Uterus (tissue), 4 donors: ENCODE data around the gene RUVBL2. TPM values are rescaled to one million over a fixed set of nuclear protein-coding genes. Genes with fewer than 3 reads are reported as not detected.
A peak's percentile ranks its signal among the peaks of the same experiment; 100 is the strongest.

ENCODE experiments used
- DNase-seq, 2 donors: peaks; one replicate each; pipeline ENCODE4 v3.0.0-alpha.2; 2019 to 2020
- H3K27ac ChIP-seq, 2 donors: fragments of 200-600 bp; sonication (generic); 1 replicate in 1 of 2; 2 replicates in 1 of 2; pipeline ENCODE4 v1.5.1; 2016 to 2018
- H3K27me3 ChIP-seq, 2 donors: fragments of 200-600 bp; sonication (generic); one replicate each; pipeline ENCODE4 v1.5.1; 2018 to 2019; ENCODE audit warnings: control low read depth in 1 of 2
- H3K36me3 ChIP-seq, 2 donors: fragments of 200-600 bp; sonication (generic); one replicate each; pipeline ENCODE4 v1.5.1; 2019; ENCODE audit warnings: control low read depth in 1 of 2
- H3K4me1 ChIP-seq, 2 donors: fragments of 200-600 bp; sonication (generic); one replicate each; pipeline ENCODE4 v1.5.1; 2018 to 2019; ENCODE audit warnings: control low read depth in 1 of 2
- H3K4me3 ChIP-seq, 2 donors: fragments of 200-600 bp; sonication (generic); 1 replicate in 1 of 2; 2 replicates in 1 of 2; pipeline ENCODE4 v1.5.1; 2018 to 2019; ENCODE audit warnings: mild to moderate bottlenecking in 1 of 2
- H3K9me3 ChIP-seq, 2 donors: fragments of 200-600 bp; sonication (generic); one replicate each; pipeline ENCODE4 v1.5.1; 2019; ENCODE audit warnings: control low read depth in 1 of 2
- CTCF ChIP-seq, 4 experiments: fragments of 200-600 bp in 2 of 4; fragments of 450-650 bp in 2 of 4; sonication (generic) in 2 of 4; IDR thresholded peaks; one replicate each; pipeline ENCODE4 v1.5.1; 2016 to 2019; ENCODE audit warnings: antibody characterized with exemption in 4 of 4, mild to moderate bottlenecking in 2 of 4, moderate library complexity in 1 of 4
- POLR2A ChIP-seq, 2 donors: fragments of 450-650 bp; IDR thresholded peaks; one replicate each; pipeline ENCODE4 v1.6.1; 2016; ENCODE audit warnings: antibody characterized with exemption in 2 of 2, mild to moderate bottlenecking in 1 of 2, moderate library complexity in 1 of 2
- intact Hi-C: fragments of 100-400 bp; cut with DNase I; formaldehyde crosslinking; loops from one replicate; pipeline ENCODE4 v1.15.1; 2023; ENCODE audit warnings: low total_unique reads
- total RNA-seq, 4 donors: library from RNA; depleted of rRNA in 3 of 4; stranded (reverse); fragments of >200 nt in 3 of 4; gene quantifications; one replicate each; pipeline versions ENCODE4 v1.1.0 to v1.2.4, GENCODE V29; 2014 to 2023
- donor health status: DM: yes; HTN: yes; CAD: no.

RUVBL2 gene
- total RNA-seq, 4 donors from 2014 or later, result 51.9 to 109 (median 77.7) TPM

GRCh38 chr19:48954595-48955307 lies 38.9 kb upstream of the RUVBL2 start, which contains the start of gene BAX:
BAX (plus strand) TSS chr19:48954875; CDS start chr19:48954929, 54 bp downstream.
- intact Hi-C loops, result loop anchor here (10.0 kb wide), 1 partner anchor 310 kb away; the partner anchor contains the start of gene CA11
- peak within 1 kb of the TSS; percentile 63 for H3K4me3 ChIP-seq
- peak within 1 kb of the TSS; percentile 76 to 83 for H3K27ac ChIP-seq
- H3K9me3 ChIP-seq, result no peaks in the 10 kb centered on the region
- H3K36me3 ChIP-seq, result no peaks in the 10 kb centered on the region
- H3K4me1 ChIP-seq, result peaks cover 0 to 4% of the 10 kb centered on the region in 2 donors
- TF ChIP-seq CTCF (IDR thresholded peaks at IDR 0.05), result peak in 1 of 4 experiments; percentile 43
- peak; percentile 85 to 86 for TF ChIP-seq POLR2A (IDR thresholded peaks at IDR 0.05)
- H3K27me3 ChIP-seq, result no peaks in the 10 kb centered on the region
- DNase-seq, result peak; percentile 94 to 96

GRCh38 chr19:48955308-48955958 lies 38.3 kb upstream of the RUVBL2 start:
- DNase-seq, result no peak
- H3K27ac ChIP-seq, result peak overlapping the region; percentile 76 to 83
- no peaks in the 10 kb centered on the region for H3K36me3 ChIP-seq
- intact Hi-C loops, result loop anchor here (10.0 kb wide), 1 partner anchor 311 kb away; the partner anchor contains the start of gene CA11
- no peaks in the 10 kb centered on the region for H3K9me3 ChIP-seq
- TF ChIP-seq CTCF (IDR thresholded peaks at IDR 0.05) (no peak), POLR2A (IDR thresholded peaks at IDR 0.05) (no peak)
- peak overlapping the region; percentile 63 for H3K4me3 ChIP-seq
- peaks cover 0 to 4% of the 10 kb centered on the region in 2 donors for H3K4me1 ChIP-seq
- H3K27me3 ChIP-seq, result no peaks in the 10 kb centered on the region

DNA sequence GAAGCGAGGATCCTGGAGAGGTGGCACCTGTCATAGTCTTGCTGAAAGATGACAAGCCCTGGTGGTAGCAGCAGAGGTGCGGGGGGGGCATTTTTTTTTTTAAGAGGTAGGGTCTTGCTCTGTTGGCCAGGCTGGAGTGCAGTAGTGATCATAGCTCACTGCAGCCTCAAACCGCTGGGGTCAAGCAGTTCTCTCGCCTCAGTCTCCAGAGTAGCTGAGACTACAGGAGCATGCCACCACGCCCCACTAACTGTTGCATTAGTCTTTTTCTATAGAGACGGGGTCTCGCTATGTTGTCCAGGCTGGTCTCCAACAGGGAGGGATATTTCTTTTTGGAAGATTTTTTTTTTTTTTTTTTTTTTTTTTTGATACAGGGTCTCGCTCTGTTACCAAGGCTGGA lies 35.7 kb upstream of the RUVBL2 start:
- H3K9me3 ChIP-seq, result no peaks in the 10 kb centered on the region
- no peaks in the 10 kb centered on the region for H3K27me3 ChIP-seq
- intact Hi-C loops, result loop anchor here (10.0 kb wide), 1 partner anchor 313 kb away; the partner anchor contains the start of gene CA11
- no peak for TF ChIP-seq POLR2A (IDR thresholded peaks at IDR 0.05)
- no peak for TF ChIP-seq CTCF (IDR thresholded peaks at IDR 0.05)
- no peaks in the 10 kb centered on the region for H3K36me3 ChIP-seq
- no peak overlapping the region for H3K4me3 ChIP-seq
- no peak overlapping the region for H3K27ac ChIP-seq
- DNase-seq, result no peak
- peaks cover 0 to 4% of the 10 kb centered on the region in 2 donors for H3K4me1 ChIP-seq

DNA sequence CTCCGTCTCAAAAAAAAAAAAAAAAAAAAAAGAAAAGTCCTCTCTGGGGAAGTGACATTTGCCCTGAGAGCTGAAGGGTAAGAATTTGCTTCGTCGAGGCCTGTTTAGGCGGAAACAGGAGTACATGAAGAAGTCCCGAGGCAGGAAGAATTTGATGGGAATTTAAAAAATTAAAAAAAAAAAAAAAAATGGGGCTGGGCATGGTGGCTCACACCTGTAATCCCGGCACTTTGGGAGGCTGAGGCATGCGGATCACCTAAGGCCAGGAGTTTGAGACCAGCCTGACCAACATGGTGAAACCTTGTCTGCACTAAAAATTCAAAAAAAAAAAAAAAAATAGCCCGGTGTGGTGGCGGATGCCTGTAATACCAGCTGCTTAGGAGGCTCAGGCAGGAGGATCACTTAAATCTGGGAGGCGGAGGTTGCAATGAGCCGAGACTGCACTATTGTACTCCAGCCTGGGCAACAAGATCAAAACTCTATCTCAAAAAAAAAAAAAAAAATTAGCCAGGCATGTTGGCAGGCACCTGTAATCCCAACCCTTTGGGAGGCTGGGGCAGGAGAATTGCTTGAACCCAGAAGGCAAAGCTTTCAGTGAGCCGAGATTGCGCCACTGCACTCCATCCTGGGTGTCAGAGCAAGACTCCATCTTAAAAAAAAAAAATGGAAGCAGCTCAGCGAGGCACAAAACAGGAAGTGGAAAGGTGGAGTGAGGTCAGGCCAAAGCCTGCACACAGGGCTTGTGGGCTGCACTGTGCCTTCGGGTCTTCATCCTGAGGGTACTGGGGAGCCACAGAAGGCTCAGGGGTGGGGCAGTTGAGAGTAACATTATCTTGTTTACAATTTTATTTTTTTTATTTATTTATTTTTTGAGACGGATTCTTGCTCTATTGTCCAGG lies 34.1 kb upstream of the RUVBL2 start:
- peaks cover 0 to 16% of the 10 kb centered on the region in 2 donors for H3K4me1 ChIP-seq
- no peaks in the 10 kb centered on the region for H3K27me3 ChIP-seq
- no peak overlapping the region for H3K27ac ChIP-seq
- H3K4me3 ChIP-seq, result no peak overlapping the region
- H3K36me3 ChIP-seq, result no peaks in the 10 kb centered on the region
- DNase-seq, result no peak
- H3K9me3 ChIP-seq, result no peaks in the 10 kb centered on the region
- intact Hi-C loops, result loop anchor here (10.0 kb wide), 2 partner anchors 65 to 315 kb away; partner anchors contain the start of genes CA11 and TULP2
- no peak for TF ChIP-seq POLR2A (IDR thresholded peaks at IDR 0.05)
- no peak for TF ChIP-seq CTCF (IDR thresholded peaks at IDR 0.05)
